DND-41 (cell line): ENCODE results near the gene DHX36.

Experiments
- EZH2 ChIP-seq: IDR thresholded peaks from 3 replicates; pipeline ENCODE4 v1.6.1; 2012; ENCODE audit warnings: borderline replicate concordance, low read depth, mild to moderate bottlenecking, moderate library complexity, low read length, inconsistent platforms; ENCODE audit not compliant: severe bottlenecking
- TF ChIP-seq, protein P1 (sequence below): IDR thresholded peaks from 2 replicates; pipeline ENCODE4 v1.5.1; 2012; ENCODE audit warnings: borderline replicate concordance, low read length, moderate library complexity, mild to moderate bottlenecking; ENCODE audit not compliant: poor library complexity, severe bottlenecking; ENCODE audit errors: extremely low read depth

DNA sequence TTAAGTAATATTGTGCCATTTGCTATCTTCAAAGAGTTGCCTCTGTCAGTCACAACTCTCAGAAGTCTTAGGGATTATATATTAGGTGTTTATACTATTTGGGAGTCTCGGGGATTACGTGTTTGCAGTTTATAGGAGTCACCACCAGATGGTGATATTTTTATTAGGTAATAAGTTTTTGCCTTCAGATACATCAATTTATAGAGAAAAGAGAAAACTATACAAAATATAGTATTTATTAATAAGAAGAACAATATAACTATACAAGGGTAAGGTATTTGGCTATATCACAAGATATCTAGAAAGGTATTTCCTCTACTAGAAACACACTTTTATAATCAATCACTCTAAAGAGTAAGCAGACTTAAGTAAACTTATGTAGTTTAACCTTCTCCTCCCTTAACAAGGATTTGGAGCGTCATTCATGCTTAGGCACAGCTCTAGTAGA, 10.7 kb upstream of the DHX36 start:
- TF ChIP-seq, protein P1, sequence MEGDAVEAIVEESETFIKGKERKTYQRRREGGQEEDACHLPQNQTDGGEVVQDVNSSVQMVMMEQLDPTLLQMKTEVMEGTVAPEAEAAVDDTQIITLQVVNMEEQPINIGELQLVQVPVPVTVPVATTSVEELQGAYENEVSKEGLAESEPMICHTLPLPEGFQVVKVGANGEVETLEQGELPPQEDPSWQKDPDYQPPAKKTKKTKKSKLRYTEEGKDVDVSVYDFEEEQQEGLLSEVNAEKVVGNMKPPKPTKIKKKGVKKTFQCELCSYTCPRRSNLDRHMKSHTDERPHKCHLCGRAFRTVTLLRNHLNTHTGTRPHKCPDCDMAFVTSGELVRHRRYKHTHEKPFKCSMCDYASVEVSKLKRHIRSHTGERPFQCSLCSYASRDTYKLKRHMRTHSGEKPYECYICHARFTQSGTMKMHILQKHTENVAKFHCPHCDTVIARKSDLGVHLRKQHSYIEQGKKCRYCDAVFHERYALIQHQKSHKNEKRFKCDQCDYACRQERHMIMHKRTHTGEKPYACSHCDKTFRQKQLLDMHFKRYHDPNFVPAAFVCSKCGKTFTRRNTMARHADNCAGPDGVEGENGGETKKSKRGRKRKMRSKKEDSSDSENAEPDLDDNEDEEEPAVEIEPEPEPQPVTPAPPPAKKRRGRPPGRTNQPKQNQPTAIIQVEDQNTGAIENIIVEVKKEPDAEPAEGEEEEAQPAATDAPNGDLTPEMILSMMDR, result peak; percentile 66
- TF ChIP-seq EZH2, result no peak
